Osteoblast (primary cell): Measurements from ENCODE around the gene DEDD2. TPM values are rescaled to one million over a fixed set of nuclear protein-coding genes. Genes with fewer than 3 reads are reported as not detected.
A peak's percentile ranks its signal among the peaks of the same experiment; 100 is the strongest.

Experiments used
- DNase-seq: peaks from one replicate; pipeline ENCODE4 v3.0.0; 2011; ENCODE audit warnings: low spot score, mixed read lengths; ENCODE audit not compliant: insufficient read length; ENCODE audit errors: missing footprints
- H2AFZ ChIP-seq: 2 replicates; pipeline ENCODE4 v1.6.0; 2011; ENCODE audit warnings: mild to moderate bottlenecking, low read length
- H3K27ac ChIP-seq: 2 replicates; pipeline ENCODE4 v1.5.1; 2011; ENCODE audit warnings: mild to moderate bottlenecking, low read depth, low read length, moderate library complexity
- H3K27me3 ChIP-seq: 2 replicates; pipeline ENCODE4 v1.6.0; 2012; ENCODE audit warnings: mild to moderate bottlenecking, control low read depth, inconsistent platforms, low read length, moderate library complexity; ENCODE audit not compliant: insufficient read depth
- H3K36me3 ChIP-seq: 2 replicates; pipeline ENCODE4 v1.5.1; 2011; ENCODE audit warnings: mild to moderate bottlenecking, low read length, control low read depth, moderate library complexity; ENCODE audit not compliant: insufficient read depth
- H3K4me1 ChIP-seq: 2 replicates; pipeline ENCODE4 v1.5.1; 2011; ENCODE audit warnings: mild to moderate bottlenecking, low read length, control low read depth, moderate library complexity; ENCODE audit not compliant: insufficient read depth
- H3K4me2 ChIP-seq: 2 replicates; pipeline ENCODE4 v1.6.0; 2011; ENCODE audit warnings: mild to moderate bottlenecking, low read length; ENCODE audit not compliant: insufficient read depth
- H3K4me3 ChIP-seq: fragments of 200-600 bp; sonication (generic); 3 replicates; pipeline ENCODE4 v1.5.1; 2012; ENCODE audit warnings: mild to moderate bottlenecking, low read length, inconsistent platforms; ENCODE audit not compliant: insufficient read depth
- H3K79me2 ChIP-seq: 2 replicates; pipeline ENCODE4 v1.6.0; 2012; ENCODE audit warnings: mild to moderate bottlenecking, low read length, control low read depth, inconsistent platforms; ENCODE audit not compliant: insufficient read depth
- H3K9me3 ChIP-seq: 2 replicates; pipeline ENCODE4 v1.5.1; 2011; ENCODE audit warnings: low read depth, low read length, control low read depth
- H4K20me1 ChIP-seq: 2 replicates; pipeline ENCODE4 v1.6.0; 2012; ENCODE audit warnings: mild to moderate bottlenecking, low read length, control low read depth; ENCODE audit not compliant: insufficient read depth
- total RNA-seq: library from RNA; depleted of rRNA; stranded (reverse); fragments of >200 nt; gene quantifications from 2 replicates; pipeline ENCODE4 v1.2.3, GENCODE V29; 2012
- TF ChIP-seq, protein P1 (sequence below): IDR thresholded peaks from 2 replicates; pipeline ENCODE4 v1.5.1; 2011; ENCODE audit warnings: mild to moderate bottlenecking, low read depth, low read length, moderate library complexity; ENCODE audit errors: extremely low read depth

DEDD2 gene
- total RNA-seq, 1 donor: 19.9 TPM

DNA sequence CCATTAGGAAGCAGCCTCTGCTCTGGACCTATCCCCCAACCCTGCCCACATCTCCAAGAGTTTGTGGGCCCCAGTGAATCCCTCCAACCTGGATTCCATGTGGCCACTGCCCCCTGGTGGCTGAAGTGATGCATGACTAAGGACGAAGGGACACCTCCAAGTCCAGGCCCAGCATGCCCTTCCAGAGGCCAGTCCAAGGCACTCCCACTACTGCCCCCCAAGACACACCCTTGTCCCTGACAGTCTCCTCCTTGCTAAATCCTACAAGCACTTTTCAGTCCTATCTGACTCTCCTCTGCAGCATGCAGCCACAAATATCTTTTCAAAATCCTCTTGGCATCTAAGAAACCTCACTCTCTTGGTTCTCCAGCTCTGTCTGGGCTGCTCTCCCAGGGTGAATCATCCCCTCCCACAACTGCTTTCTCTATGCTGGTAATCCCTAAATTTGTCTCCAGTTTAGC, 33.0 kb downstream of the DEDD2 start:
- Histone ChIP-seq H3K4me3 (no peak overlapping the region), H3K79me2 (no peaks in the 10 kb centered on the region), H2AFZ (peak overlapping the region; percentile 48), H3K4me2 (no peak overlapping the region), H4K20me1 (no peaks in the 10 kb centered on the region), H3K4me1 (peaks cover 16% of the 10 kb centered on the region), H3K27ac (no peak overlapping the region), H3K9me3 (no peaks in the 10 kb centered on the region), H3K36me3 (no peaks in the 10 kb centered on the region), H3K27me3 (peaks cover 27% of the 10 kb centered on the region)
- DNase-seq: peak; percentile 97
- TF ChIP-seq, protein P1, sequence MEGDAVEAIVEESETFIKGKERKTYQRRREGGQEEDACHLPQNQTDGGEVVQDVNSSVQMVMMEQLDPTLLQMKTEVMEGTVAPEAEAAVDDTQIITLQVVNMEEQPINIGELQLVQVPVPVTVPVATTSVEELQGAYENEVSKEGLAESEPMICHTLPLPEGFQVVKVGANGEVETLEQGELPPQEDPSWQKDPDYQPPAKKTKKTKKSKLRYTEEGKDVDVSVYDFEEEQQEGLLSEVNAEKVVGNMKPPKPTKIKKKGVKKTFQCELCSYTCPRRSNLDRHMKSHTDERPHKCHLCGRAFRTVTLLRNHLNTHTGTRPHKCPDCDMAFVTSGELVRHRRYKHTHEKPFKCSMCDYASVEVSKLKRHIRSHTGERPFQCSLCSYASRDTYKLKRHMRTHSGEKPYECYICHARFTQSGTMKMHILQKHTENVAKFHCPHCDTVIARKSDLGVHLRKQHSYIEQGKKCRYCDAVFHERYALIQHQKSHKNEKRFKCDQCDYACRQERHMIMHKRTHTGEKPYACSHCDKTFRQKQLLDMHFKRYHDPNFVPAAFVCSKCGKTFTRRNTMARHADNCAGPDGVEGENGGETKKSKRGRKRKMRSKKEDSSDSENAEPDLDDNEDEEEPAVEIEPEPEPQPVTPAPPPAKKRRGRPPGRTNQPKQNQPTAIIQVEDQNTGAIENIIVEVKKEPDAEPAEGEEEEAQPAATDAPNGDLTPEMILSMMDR: peak; percentile 95

GRCh38 chr19:42178791-42179674, 38.4 kb downstream of the DEDD2 start:
- Histone ChIP-seq H3K27ac (no peak overlapping the region), H3K4me2 (no peak overlapping the region), H3K79me2 (no peaks in the 10 kb centered on the region), H3K4me3 (no peak overlapping the region), H2AFZ (no peak overlapping the region), H4K20me1 (no peaks in the 10 kb centered on the region), H3K4me1 (peaks cover 7% of the 10 kb centered on the region), H3K36me3 (no peaks in the 10 kb centered on the region), H3K27me3 (peaks cover 71% of the 10 kb centered on the region), H3K9me3 (no peaks in the 10 kb centered on the region)
- no peak for DNase-seq
- TF ChIP-seq, protein P1: peak; percentile 26

DNA sequence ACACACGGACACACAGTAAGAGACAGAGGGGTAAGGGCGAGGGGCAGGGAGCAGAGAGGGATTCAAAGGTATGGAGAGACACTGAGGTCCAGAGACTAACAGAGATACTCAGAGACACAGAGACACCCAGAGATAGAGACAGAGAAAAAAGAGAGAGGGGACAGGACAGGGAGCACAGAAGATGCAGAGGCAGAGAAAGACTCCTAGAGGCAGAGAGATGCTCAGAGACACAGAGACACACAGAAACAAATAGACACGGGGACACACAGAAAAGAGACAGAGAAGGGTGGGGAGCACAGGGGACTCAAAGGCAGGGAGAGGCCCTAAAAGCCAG, 39.8 kb downstream of the DEDD2 start:
- Histone ChIP-seq H3K9me3 (no peaks in the 10 kb centered on the region), H3K27ac (no peak overlapping the region), H4K20me1 (no peaks in the 10 kb centered on the region), H3K4me2 (peak overlapping the region; percentile 45), H3K79me2 (no peaks in the 10 kb centered on the region), H3K4me3 (no peak overlapping the region), H3K36me3 (no peaks in the 10 kb centered on the region), H3K27me3 (peaks cover 69% of the 10 kb centered on the region), H2AFZ (no peak overlapping the region), H3K4me1 (peaks cover 6% of the 10 kb centered on the region)
- DNase-seq: no peak
- TF ChIP-seq, protein P1: no peak

DNA sequence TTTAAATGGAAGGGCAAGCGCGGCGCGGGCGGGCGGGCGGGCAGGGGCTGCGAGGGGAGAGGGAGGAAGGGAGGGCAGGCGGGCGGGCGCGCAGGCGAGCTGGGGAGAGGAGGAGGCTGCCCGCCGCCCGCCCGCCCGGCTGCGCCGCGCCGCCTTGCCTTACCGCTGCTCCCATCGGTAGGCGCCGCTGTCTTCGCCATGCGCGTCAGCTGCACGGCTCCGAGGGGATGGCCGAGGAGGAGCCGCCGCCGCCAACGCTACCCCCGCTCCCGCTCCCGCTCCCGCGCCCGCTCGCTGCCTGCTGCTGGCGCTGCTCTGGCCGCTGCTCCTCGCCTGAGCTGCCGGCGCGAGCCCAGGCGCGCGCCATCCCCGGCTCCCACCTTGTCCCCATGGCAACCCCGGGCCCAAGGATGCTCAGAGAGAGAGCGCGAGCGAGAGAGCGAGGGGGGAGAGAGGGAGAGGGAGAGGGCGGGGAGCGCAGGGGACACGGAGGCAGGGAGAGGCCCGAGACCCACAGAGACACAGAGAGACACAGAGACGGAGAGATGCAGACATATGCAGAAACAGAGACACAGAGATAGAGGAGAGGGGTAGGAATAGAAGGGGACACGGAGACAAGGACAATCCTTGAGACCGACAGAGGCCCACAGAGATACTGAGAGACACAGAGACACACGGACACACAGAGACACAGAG, 40.3 kb downstream of the DEDD2 start:
- TF ChIP-seq, protein P1: no peak
- Histone ChIP-seq H3K4me2 (peak overlapping the region; percentile 85), H3K4me1 (peaks cover 6% of the 10 kb centered on the region), H4K20me1 (no peaks in the 10 kb centered on the region), H3K27ac (no peak overlapping the region), H3K36me3 (no peaks in the 10 kb centered on the region), H2AFZ (no peak overlapping the region), H3K9me3 (no peaks in the 10 kb centered on the region), H3K27me3 (peaks cover 66% of the 10 kb centered on the region), H3K4me3 (peak overlapping the region; percentile 52), H3K79me2 (no peaks in the 10 kb centered on the region)
- peak; percentile 97 for DNase-seq
